Activated T-cell treated with anti-CD3 and anti-CD28 coated beads, Interleukin-2, amount 50 U/mL, for 24 hours (primary cell): ENCODE measurements around the gene SSTR3.

ENCODE experiments used
- DNase-seq: peaks from one replicate; pipeline ENCODE4 v3.0.0-alpha.2; 2020
- H3K27ac Mint-ChIP-seq: 2 replicates; pipeline ENCODE4 v1.8.0; 2020; ENCODE audit warnings: mild to moderate bottlenecking, mixed read lengths
- H3K27me3 Mint-ChIP-seq: 2 replicates; pipeline ENCODE4 v1.8.0; 2020; ENCODE audit warnings: mixed read lengths
- H3K36me3 Mint-ChIP-seq: 2 replicates; pipeline ENCODE4 v1.8.0; 2020; ENCODE audit warnings: low read depth, mixed read lengths
- H3K4me1 Mint-ChIP-seq: 2 replicates; pipeline ENCODE4 v1.8.0; 2020; ENCODE audit warnings: low read depth, mixed read lengths
- H3K4me3 Mint-ChIP-seq: 2 replicates; pipeline ENCODE4 v1.8.0; 2020; ENCODE audit warnings: mild to moderate bottlenecking, moderate library complexity, mixed read lengths
- H3K9me3 Mint-ChIP-seq: 2 replicates; pipeline ENCODE4 v1.8.0; 2020; ENCODE audit warnings: mixed read lengths

SSTR3 gene

DNA sequence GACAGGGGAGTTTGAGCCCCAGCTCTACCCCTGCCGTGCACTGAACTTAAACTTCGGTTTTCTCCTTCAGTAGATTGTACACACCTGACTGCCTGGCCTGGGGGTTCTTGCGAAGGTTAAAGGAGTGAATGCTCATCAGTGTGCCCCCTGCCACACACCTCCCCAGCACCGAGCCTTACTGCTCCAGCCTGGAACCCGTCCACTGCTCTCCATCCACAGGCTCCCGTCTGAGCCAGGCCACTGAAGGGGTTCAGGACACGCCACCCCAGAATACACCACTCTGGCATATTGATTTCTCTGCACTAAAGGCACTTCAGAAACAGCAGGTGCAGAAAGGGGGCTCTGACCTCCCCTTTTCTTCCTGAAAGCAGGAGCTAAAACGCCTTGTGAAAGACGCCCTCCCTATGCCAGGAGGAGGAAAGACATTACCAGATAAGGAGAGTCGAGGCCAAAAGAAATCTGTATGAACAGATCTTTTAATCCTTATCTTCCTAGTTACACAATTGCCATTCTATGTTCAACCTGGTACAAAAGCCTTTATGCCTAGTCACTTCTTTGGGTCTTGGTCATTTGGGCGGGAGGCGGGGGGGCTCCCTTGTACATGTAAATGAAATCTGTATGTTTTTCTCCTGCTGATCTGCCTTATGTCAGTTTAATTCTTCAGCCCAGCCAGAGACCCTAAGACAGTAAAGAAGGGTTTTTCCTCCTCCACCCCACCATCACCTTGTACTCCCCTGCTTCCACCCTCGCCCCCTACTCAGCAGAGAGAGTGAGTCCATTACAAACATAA, 1.9 kb upstream of the SSTR3 start:
- DNase-seq = no peak
- no peaks in the 10 kb centered on the region for H3K27me3 Mint-ChIP-seq
- H3K27ac Mint-ChIP-seq = no peak overlapping the region
- no peak overlapping the region for H3K4me3 Mint-ChIP-seq
- H3K4me1 Mint-ChIP-seq = peaks cover 54% of the 10 kb centered on the region
- peaks cover 17% of the 10 kb centered on the region for H3K36me3 Mint-ChIP-seq
- no peaks in the 10 kb centered on the region for H3K9me3 Mint-ChIP-seq

DNA sequence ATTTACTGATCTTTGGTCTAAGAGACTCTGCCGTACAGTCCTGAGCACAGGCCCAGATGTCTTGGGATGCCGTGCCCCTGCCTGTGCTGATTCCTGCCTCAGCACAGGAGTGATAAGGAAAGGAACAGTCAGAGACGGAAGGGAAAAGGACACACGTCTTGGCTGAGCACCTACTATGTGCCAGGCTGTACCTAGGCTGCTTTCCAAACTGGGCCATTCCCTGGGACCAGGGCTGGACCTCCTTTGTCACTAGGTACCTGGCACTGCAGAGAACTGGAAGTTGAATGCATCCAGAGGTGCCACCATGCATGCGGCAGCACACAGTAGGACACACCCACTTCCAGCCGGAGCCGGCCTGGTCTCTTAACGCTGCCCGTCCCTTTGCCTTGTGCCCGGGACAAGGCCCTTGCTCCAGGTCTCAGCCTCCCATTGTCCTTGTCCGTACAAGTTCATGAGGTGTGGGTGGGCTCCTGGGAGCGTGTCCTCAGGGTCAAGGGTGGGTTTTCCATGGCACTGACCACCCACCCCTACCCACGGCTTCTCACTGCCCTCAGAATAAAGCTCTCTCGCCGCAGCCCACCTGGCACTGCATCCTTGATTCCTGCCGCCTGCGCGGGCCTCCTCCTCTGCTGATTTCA, 1.1 kb upstream of the SSTR3 start:
- no peaks in the 10 kb centered on the region for H3K27me3 Mint-ChIP-seq
- no peaks in the 10 kb centered on the region for H3K9me3 Mint-ChIP-seq
- no peak overlapping the region for H3K4me3 Mint-ChIP-seq

DNA sequence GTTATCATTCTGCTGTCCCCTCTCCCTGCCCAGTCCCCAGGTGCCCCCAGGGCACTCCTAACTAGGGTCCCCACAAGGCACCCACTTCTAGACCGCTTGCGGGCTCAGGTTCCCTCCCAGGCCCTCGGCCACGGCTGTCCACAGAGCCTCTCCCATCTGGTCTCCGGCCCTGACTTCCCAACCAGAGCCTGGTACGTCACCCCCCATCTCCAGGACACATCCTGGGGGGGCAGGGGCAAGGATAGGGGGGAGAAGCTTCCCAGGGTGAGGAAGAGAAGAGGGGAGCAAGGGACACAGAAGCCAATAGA, 457 bp downstream of the SSTR3 start:
- Mint-ChIP-seq H3K27ac (no peak overlapping the region), H3K9me3 (no peaks in the 10 kb centered on the region), H3K36me3 (peaks cover 11% of the 10 kb centered on the region), H3K27me3 (no peaks in the 10 kb centered on the region), H3K4me3 (no peak overlapping the region), H3K4me1 (peaks cover 55% of the 10 kb centered on the region)
- no peak for DNase-seq

More for the DNA sequence above, 1.1 kb upstream of the SSTR3 start:
- peaks cover 54% of the 10 kb centered on the region for H3K4me1 Mint-ChIP-seq
- H3K36me3 Mint-ChIP-seq = peaks cover 17% of the 10 kb centered on the region
- H3K27ac Mint-ChIP-seq = no peak overlapping the region
- no peak for DNase-seq

DNA sequence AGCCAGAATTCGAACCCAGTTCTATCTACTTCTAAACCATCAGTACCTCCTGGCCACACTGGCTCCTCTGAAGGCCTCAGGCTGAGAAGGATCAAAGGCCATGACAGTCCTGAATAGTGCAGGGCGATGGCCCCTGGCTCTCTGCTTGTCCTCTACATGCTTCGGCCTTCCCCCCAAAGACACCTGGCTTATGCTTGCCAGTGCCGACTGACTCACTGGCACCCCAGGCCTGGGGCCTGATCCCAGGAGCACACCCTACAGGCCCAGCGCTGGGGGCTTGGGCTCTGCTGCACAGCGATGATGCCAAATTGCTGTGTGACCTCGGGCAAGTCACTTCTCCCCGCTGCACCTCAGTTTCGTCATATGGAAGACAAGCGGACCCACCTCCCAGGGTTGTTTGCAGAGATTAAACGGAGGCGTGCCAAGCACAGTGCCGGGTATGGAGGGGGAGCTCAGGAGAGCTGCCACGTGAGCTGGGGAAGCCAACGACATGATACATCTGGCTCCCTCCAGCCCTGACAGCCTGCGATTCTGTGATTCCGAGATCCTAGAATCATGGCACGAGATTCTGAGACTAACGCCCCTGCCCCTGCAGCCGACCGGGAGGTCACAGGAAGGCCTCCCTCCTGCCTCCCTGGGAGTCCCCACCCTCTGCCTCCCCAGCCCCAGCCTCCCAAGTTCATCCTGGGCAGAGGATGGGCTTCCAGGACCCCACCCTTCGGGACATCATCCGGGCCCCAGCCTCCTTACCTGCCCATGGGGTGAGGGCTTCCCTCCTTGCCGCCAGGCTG, 1.0 kb downstream of the SSTR3 start:
- H3K27ac Mint-ChIP-seq = peak overlapping the region; percentile 33
- DNase-seq = peak; percentile 30
- H3K9me3 Mint-ChIP-seq = no peaks in the 10 kb centered on the region
- H3K4me1 Mint-ChIP-seq = peaks cover 51% of the 10 kb centered on the region
- no peaks in the 10 kb centered on the region for H3K27me3 Mint-ChIP-seq
- H3K36me3 Mint-ChIP-seq = peaks cover 9% of the 10 kb centered on the region
- peak overlapping the region; percentile 36 for H3K4me3 Mint-ChIP-seq

DNA sequence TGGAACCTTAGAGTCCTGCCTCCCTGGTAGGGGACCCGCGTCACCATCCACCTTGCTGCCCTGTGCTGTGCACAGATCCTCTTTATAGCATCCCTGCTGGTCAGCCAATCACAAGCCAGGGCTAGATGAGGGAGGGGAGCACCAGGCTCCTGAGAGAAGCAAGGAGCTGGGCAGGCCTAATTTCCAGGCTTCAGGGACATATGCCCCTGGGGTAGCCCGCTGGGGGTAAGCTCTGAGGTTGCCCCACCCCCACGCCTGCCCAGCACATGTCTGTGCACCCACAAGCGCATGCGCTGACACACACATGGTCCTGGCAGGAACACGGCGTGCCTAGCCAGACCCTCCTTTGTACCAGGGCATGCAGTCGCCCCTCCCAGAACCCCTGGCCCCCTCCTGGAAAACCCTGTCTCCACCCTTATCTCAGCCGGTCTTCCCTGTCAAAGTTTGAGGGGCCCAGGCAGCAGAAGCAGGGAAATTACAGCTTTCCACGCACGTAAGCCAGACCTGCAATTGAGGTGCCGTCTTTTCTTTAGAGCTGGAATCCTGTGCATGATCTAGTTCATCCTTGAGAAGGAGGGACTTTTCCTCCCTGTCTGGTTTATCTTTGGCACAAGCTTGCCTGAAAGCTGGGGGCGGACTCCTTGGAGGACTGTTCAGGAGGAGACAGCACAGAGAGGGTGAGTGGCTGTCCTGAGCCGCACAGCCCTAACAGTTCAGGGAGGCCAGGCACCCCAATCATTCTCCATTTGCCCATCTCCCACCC, 2.1 kb downstream of the SSTR3 start:
- no peaks in the 10 kb centered on the region for H3K27me3 Mint-ChIP-seq
- no peak overlapping the region for H3K4me3 Mint-ChIP-seq
- no peaks in the 10 kb centered on the region for H3K9me3 Mint-ChIP-seq
- DNase-seq = peak; percentile 34
- peak overlapping the region; percentile 54 for H3K27ac Mint-ChIP-seq
- H3K4me1 Mint-ChIP-seq = peaks cover 50% of the 10 kb centered on the region
- peaks cover 9% of the 10 kb centered on the region for H3K36me3 Mint-ChIP-seq

DNA sequence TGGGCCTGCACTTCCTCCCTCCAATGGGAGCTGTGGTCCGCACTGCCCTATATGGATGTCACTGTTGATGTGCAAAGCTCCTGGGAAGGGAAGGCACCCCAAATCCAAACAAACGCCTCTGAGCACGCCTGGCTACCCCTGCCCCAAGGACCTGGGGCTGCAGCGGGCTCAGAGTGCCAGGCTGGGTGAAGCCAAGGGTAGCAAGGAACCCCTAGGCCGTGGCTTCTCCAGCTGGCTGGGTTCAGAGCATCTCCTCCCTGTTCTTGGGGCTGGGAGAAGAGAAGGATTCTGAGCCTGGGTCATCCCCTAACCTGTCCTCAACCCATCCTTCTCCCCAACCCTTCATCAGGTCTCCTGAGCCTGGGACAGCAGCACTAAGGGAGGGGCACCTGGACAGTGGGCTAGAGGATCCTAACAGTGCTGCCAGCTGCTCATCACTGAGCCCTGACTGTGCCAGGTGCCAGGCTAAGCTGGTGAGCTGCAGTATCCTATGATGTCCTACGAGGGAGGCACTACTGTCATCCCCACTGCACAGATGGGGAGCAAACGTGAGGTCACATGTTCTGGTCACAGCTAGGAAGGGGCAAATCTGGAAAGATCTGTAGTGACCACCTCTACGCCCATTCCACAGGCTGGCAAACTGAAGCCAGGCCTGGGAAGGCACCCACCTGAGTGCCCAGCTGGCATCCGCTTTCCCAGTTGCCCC, 3.0 kb downstream of the SSTR3 start:
- H3K27ac Mint-ChIP-seq = peak overlapping the region; percentile 60
- peaks cover 7% of the 10 kb centered on the region for H3K36me3 Mint-ChIP-seq
- no peaks in the 10 kb centered on the region for H3K27me3 Mint-ChIP-seq
- DNase-seq = peak; percentile 30
- H3K9me3 Mint-ChIP-seq = no peaks in the 10 kb centered on the region
- no peak overlapping the region for H3K4me3 Mint-ChIP-seq
- peaks cover 47% of the 10 kb centered on the region for H3K4me1 Mint-ChIP-seq

DNA sequence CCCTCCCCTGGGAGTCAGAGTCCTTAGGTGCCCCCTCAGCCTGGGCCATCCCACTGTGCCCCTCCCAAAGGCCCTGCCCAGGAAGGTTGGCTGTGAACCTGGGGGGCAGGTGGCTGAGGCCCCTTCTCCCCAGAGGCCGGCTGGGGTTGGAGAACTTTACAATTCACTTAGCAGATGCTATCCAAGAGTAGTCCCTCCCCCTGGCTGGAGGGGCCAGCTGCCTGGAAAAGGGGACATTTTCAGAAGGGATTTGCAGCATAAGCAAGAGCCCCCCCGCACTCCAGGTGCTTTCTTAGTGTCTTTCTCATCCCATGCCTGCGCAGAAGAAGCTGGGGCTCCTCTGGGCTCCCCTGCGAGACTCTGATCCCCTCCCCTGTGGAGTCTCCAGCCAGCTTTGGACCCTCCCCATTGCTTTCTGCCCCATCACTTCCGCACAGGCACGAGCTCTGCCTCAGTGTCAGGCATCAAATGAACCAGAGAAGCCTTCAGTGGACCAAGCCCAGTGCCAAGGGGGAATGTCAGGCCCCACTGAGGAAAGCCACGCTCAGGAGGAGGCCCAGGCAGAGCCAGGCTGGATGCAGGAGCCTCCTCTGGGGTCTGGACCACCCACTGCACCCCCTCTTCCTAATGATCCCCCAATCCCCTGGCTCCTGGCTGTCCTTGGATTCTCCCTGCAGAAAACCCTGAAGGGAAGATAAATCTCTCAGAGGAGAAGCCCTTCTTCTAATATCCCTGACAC, 3.7 kb downstream of the SSTR3 start:
- Mint-ChIP-seq H3K36me3 (peaks cover 5% of the 10 kb centered on the region), H3K4me1 (peaks cover 45% of the 10 kb centered on the region), H3K27ac (peak overlapping the region; percentile 79)

DNA sequence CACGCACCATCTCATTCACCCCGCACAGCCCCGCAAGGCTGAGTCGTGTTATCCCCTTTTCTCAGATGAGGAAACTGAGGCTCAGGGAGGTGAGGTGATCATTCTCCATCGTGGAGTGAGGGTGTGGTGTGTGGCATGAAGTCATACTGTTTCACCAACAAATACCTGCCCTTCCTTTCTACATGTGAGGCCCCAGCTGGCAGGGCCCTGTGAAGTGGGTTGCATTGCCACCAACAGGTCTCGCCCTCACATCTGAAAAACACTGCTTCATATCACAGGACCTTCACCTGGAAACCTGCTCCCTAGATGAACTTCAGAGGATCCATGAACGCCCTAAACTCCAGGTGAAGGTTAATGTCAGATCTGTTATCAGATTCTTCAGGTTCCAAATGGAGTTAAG, 4.3 kb downstream of the SSTR3 start:
- peaks cover 43% of the 10 kb centered on the region for H3K4me1 Mint-ChIP-seq
- H3K4me3 Mint-ChIP-seq = no peak overlapping the region
- no peaks in the 10 kb centered on the region for H3K27me3 Mint-ChIP-seq
- peak overlapping the region; percentile 79 for H3K27ac Mint-ChIP-seq
- H3K9me3 Mint-ChIP-seq = no peaks in the 10 kb centered on the region
- H3K36me3 Mint-ChIP-seq = peaks cover 2% of the 10 kb centered on the region
- DNase-seq = peak; percentile 46

More for the DNA sequence above, 3.7 kb downstream of the SSTR3 start:
- Mint-ChIP-seq H3K9me3 (no peaks in the 10 kb centered on the region), H3K27me3 (no peaks in the 10 kb centered on the region), H3K4me3 (no peak overlapping the region)
- peak; percentile 32 for DNase-seq

DNA sequence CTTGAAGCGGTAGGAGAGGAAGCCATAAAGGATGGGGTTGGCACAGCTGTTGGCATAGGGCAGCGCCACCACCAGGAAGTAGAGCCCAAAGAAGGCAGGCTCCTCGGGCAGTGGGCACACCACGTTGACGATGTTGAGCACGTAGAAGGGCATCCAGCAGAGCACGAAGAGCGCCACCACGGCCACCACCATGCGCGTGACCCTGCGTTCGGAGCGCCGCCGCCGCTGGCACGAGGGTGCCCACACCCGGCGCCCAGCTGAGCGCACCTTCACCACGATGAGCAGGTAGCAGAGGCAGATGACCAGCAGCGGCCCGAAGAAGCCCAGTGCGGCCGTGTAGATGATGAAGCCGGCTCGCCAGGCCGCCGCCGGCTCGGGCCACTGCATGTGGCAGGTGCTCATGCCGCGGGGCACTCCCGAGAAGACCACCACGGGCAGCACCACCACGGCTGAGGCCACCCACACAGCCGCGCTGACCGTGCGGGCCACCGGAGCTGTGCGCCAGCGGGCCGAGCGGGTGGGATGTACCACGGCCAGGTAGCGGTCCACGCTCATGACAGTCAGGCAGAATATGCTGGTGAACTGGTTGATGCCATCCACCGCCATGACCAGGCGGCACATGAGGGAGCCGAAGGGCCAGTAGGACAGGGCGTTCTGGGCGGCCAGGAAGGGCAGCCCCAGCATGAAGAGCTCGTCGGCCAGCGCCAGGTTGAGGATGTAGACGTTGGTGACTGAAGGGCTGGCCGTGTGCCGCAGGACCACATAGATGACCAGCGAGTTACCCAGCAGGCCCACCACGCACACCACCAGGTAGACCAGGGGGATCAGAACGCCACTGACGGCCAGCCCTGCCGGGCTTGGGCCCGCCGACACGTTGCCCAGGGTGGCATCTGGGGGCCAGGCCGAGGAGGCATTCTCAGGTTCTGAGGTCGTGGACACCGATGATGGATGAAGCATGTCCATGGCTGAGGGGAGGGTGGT, 5.1 kb downstream of the SSTR3 start:
- no peaks in the 10 kb centered on the region for H3K27me3 Mint-ChIP-seq
- H3K4me3 Mint-ChIP-seq = no peak overlapping the region
- H3K4me1 Mint-ChIP-seq = peaks cover 44% of the 10 kb centered on the region
- peaks cover 2% of the 10 kb centered on the region for H3K36me3 Mint-ChIP-seq
- peak overlapping the region; percentile 57 for H3K27ac Mint-ChIP-seq
- H3K9me3 Mint-ChIP-seq = no peaks in the 10 kb centered on the region
- DNase-seq = peak; percentile 28

DNA sequence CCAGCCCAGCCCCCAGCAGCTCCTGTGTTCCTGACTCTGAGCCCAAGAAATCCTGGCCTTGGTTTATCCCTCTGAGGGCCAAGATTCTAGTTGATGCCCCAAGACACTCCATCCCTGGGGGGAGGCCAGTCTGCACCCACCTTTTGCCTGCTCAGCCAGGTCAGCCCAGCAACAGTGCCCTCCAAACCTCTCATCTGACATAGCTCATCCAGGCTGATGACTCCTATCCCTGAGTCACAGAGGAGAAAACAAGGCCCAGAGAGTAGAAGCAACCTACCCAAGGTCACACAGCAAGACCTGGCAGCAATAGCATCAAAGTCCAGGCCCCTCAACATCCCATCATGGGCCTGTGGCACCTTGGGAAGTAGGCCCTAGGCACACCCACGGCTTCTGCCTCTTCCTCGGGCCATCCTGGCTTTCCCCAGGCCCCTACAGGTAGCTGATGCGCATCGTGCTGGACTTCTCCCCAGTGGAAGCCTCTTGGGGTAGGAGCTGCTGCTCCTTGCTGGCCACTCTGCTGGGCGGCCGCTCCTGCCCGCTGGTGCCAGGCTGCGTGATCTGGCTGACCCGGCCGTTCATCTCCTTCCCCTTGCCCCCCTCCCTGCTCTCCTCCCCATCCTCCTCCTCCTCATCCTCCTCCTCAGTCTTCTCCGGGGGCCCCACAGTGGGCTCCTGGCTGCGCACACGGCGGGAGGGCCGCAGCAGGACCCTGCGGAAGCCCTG, 6.0 kb downstream of the SSTR3 start:
- H3K27ac Mint-ChIP-seq = no peak overlapping the region
- H3K4me1 Mint-ChIP-seq = peaks cover 49% of the 10 kb centered on the region
- H3K9me3 Mint-ChIP-seq = no peaks in the 10 kb centered on the region
- no peak overlapping the region for H3K4me3 Mint-ChIP-seq
- DNase-seq = peak; percentile 28
- peaks cover 2% of the 10 kb centered on the region for H3K36me3 Mint-ChIP-seq
- no peaks in the 10 kb centered on the region for H3K27me3 Mint-ChIP-seq

DNA sequence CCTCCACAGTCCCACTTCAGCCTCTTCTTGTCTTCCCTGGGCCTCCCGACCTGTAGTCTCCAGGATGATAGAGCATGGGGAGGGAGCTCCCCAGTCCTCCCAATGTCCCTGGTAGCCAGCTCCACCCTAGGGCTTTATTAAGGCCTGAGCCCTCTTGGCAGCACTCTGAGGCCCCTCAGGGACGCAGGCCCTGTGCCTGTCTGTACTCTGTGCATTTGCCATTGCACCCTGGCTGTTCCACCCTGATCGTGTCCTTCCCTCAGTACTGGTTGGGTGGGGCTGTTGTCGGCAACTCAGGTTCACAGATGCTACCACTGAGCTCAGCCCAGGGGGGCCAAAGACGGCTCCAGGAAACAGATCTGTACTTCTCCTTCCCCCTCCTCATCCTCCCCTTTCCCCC, 7.2 kb downstream of the SSTR3 start:
- peaks cover 49% of the 10 kb centered on the region for H3K4me1 Mint-ChIP-seq
- H3K4me3 Mint-ChIP-seq = no peak overlapping the region
- peaks cover 2% of the 10 kb centered on the region for H3K36me3 Mint-ChIP-seq
- peak overlapping the region; percentile 66 for H3K27ac Mint-ChIP-seq
- H3K27me3 Mint-ChIP-seq = no peaks in the 10 kb centered on the region
- peak; percentile 28 for DNase-seq
- H3K9me3 Mint-ChIP-seq = no peaks in the 10 kb centered on the region

DNA sequence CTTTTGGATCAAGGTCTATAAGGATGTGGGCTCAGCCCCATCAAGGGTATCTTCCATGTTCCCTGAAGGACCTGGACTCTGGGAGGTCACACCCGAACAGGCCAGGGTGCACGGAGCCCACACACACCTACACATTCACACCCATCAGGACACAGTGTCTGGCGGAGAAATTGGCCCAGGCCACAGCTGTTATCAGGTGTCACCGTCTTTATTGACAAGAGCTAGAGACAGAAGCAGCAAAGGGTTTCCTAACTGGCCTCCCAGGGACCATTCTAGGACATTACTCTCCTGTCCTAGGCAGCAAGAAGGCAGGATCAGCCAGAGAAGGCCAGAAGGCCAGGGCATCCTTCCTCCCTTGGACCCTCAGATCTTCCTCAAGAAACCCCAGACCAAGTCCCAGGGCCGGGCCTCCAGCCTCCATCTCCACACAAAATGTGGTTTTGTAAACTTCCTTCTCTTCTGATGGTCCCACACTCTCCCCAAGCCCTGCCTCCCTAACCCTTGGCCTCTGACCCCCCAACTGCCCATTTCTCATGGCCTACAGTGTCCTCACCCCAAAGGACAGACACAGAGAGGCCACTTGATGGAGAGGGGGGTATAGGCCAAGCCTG, 8.1 kb downstream of the SSTR3 start:
- peaks cover 52% of the 10 kb centered on the region for H3K4me1 Mint-ChIP-seq
- no peak overlapping the region for H3K4me3 Mint-ChIP-seq
- H3K36me3 Mint-ChIP-seq = peaks cover 2% of the 10 kb centered on the region

More for the DNA sequence above, 8.1 kb downstream of the SSTR3 start:
- DNase-seq = peak; percentile 28
- no peaks in the 10 kb centered on the region for H3K27me3 Mint-ChIP-seq
- H3K27ac Mint-ChIP-seq = no peak overlapping the region
- no peaks in the 10 kb centered on the region for H3K9me3 Mint-ChIP-seq
